ENCODE results near the gene SPATC1L. TPM values are rescaled to one million over a fixed set of nuclear protein-coding genes. Genes with fewer than 3 reads are reported as not detected.

SPATC1L gene
- total and polyA plus RNA-seq, 2 of the 8 experiments (the other 6 are each of a cell fraction or from before 2014, with no cell fraction given), result 24.9 to 50.0 TPM

GRCh38 chr21:46128106-46128932, 55.9 kb downstream of the SPATC1L start (continued):
- TF ChIP-seq PHF8 (conservative IDR thresholded peaks at IDR 0.05; ENCODE audit: low read depth, low read length), result no peak
- no peak for TF ChIP-seq ASH2L (IDR thresholded peaks at IDR 0.05; ENCODE audit: low read length)
- TF ChIP-seq CHD1 (IDR thresholded peaks at IDR 0.05; ENCODE audit: low read depth, low read length), result no peak
- TF ChIP-seq GTF2F1 (IDR thresholded peaks at IDR 0.05; ENCODE audit: borderline replicate concordance, low read depth, low read length), result no peak
- no peak for TF ChIP-seq NRF1 (IDR thresholded peaks at IDR 0.05; ENCODE audit: low read depth, low read length)
- no peak for TF ChIP-seq EZH2 (IDR thresholded peaks at IDR 0.05; ENCODE audit: low read depth, low read length, severe bottlenecking)
- TF ChIP-seq MAFK (IDR thresholded peaks at IDR 0.05; ENCODE audit: low read depth, low read length), result no peak
- no peak for TF ChIP-seq CTCF (IDR thresholded peaks at IDR 0.05; ENCODE audit: control extremely low read depth in 1 of 3, insufficient read depth in 1 of 3, low read depth in 1 of 3, low read length in 3 of 3)
- TF ChIP-seq RBBP5 (IDR thresholded peaks at IDR 0.05; ENCODE audit: borderline replicate concordance, low read depth, low read length), result no peak
